Aorta (tissue), 5 donors: Measurements from ENCODE around the gene MEIKIN. TPM values are rescaled to one million over a fixed set of nuclear protein-coding genes. Genes with fewer than 3 reads are reported as not detected.
A peak's percentile ranks its signal among the peaks of the same experiment; 100 is the strongest.

Experiments used
- ATAC-seq: fragments of 200-7000 bp; cut with Tn5 transposase; one replicate; pipeline ENCODE4 v1.9.1; 2022; ENCODE audit warnings: moderate library complexity; ENCODE audit not compliant: low FRiP score
- DNase-seq, 2 donors: peaks; one replicate each; pipeline ENCODE4 v3.0.0-alpha.2; 2020
- H3K27ac ChIP-seq, 2 donors: one replicate each; pipeline ENCODE4 v1.5.1; 2013; ENCODE audit warnings: low read length in 2 of 2, mild to moderate bottlenecking in 2 of 2, moderate library complexity in 2 of 2, control low read depth in 1 of 2, inconsistent platforms in 1 of 2, low read depth in 1 of 2
- H3K27me3 ChIP-seq, 2 donors: one replicate each; pipeline ENCODE4 v1.6.1; 2013; ENCODE audit warnings: control low read depth in 1 of 2, low read length in 1 of 2, mild to moderate bottlenecking in 1 of 2, moderate library complexity in 1 of 2; ENCODE audit not compliant: insufficient read depth in 2 of 2, control insufficient read depth in 1 of 2
- H3K36me3 ChIP-seq, 2 donors: one replicate each; pipeline ENCODE4 v1.6.1; 2013; ENCODE audit warnings: control low read depth in 1 of 2, low read length in 1 of 2, mild to moderate bottlenecking in 1 of 2; ENCODE audit not compliant: insufficient read depth in 2 of 2, control insufficient read depth in 1 of 2
- H3K4me1 ChIP-seq, 2 donors: one replicate each; pipeline ENCODE4 v1.6.1; 2013; ENCODE audit warnings: low read length in 2 of 2, control low read depth in 1 of 2, mild to moderate bottlenecking in 1 of 2, moderate library complexity in 1 of 2; ENCODE audit not compliant: insufficient read depth in 2 of 2, control insufficient read depth in 1 of 2
- H3K4me3 ChIP-seq, 2 donors: one replicate each; pipeline ENCODE4 v1.5.1; 2013; ENCODE audit warnings: low read length in 2 of 2, control low read depth in 1 of 2, mild to moderate bottlenecking in 1 of 2
- H3K9me3 ChIP-seq: one replicate; pipeline ENCODE4 v1.6.1; 2013; ENCODE audit warnings: mild to moderate bottlenecking, low read length; ENCODE audit not compliant: control insufficient read depth
- WGBS, 2 donors: extraction: QIAGEN DNeasy Blood & Tissue Kit; methylation state at CpG; one replicate each; pipeline ENCODE4 v1.1.7; 2013; 5-methylcytosine and 5-hydroxymethylcytosine counted together
- intact Hi-C, 2 donors: fragments of 100-400 bp; cut with DNase I; formaldehyde crosslinking; loops; one replicate each; pipeline versions ENCODE4 v1.14.2 to v1.15.0; 2022
- polyA plus RNA-seq, 2 donors: library from polyadenylated mRNA; stranded (reverse); fragments of 200-250 nt; gene quantifications; one replicate each; pipeline ENCODE4 v1.2.3, GENCODE V29; 2013
- total RNA-seq, 2 donors: library from RNA; stranded (reverse); fragmentation: NEBNext Ultra II Directional; extraction: Animal tissue kit (Norgen Biotek cat#: 25700); gene quantifications; one replicate each; pipeline ENCODE4 v1.2.1, GENCODE V29; 2021
- donor health status: healthy with polysubstance abuse.
- donor health status: Bipolar disorder and iron deficiency.
- donor health status: DM: no; HTN: no; CAD: no.
- donor health status: DM: no; HTN: no; CAD: no.
- donor health status: DM: yes; HTN: yes; CAD: no.

Gene MEIKIN
- total and polyA plus RNA-seq, 4 donors: 1.2 to 3.4 TPM; not detected in 2

DNA sequence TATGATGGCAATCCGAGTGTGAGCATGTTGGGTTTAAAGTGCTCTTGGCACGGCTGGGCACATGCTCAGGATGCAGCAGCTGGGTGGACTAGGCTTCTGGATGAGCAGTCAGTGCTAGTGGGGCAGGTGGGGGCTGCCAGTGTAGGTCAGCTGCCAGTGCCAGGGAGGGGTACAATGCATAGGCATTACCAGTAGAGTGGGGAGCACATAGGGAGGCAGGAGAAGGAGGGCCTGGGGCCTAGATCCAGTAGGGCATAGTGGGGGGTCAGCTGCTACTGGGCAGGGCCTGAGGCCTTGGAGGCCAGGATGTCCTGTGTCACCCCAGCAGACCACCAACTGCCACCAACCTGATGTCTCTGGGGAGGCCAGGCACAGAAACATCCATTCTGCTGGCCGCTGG lies 41.8 kb upstream of the MEIKIN start:
- intact Hi-C loops: no loop called here
- no peaks in the 10 kb centered on the region for H3K9me3 ChIP-seq
- no peaks in the 10 kb centered on the region for H3K36me3 ChIP-seq
- H3K4me3 ChIP-seq: no peak overlapping the region
- no peaks in the 10 kb centered on the region for H3K4me1 ChIP-seq
- no peaks in the 10 kb centered on the region for H3K27me3 ChIP-seq
- DNase-seq (peak; percentile 3 to 29), ATAC-seq (no peak)
- 82 to 88% methylated on average over 3 of the region's 3 CpGs for WGBS, 2 donors
- no peak overlapping the region for H3K27ac ChIP-seq

DNA sequence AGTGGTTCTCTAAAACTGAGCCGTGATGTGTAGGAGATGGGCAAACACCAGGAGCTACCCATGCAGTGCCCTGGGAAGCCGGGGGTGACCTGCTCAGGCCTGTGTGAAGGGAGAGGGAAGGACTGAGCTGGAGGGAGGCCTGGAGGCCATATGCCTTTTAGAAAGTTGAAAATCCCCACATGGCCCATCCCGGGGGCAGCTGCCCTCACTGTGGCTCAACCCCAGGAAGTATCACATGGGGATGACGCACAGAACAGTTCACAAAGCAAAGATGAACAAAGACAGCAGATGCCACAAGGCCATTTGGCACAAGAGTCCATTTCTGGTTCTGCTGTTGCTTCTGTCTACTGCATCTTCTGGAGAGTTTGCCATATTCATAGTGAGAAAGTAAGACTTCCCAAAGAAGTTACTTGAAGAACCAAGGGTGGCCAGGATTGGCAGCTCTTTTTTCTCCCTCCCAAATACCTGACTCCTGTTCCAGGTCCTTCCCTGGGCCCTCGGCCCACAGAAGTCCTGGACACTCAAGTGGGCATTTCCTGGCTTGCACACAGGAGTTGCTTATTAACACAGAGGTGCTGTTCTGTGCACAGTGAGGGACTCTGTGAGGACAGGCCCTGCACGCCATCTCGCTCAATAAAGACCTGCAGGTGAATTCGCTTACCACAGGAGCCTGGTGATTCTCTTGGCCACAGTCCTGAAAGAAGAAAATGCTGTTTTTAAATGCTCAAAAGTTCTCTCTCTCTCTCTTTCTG lies 40.9 kb upstream of the MEIKIN start:
- no peaks in the 10 kb centered on the region for H3K36me3 ChIP-seq
- intact Hi-C loops: no loop called here
- H3K9me3 ChIP-seq: no peaks in the 10 kb centered on the region
- peak in 1 of 2 donors; percentile 36 for DNase-seq
- H3K27ac ChIP-seq: no peak overlapping the region
- 92 to 95% methylated on average over 8 of the region's 8 CpGs for WGBS, 2 donors
- no peak for ATAC-seq
- H3K4me1 ChIP-seq: no peaks in the 10 kb centered on the region
- H3K4me3 ChIP-seq: no peak overlapping the region
- H3K27me3 ChIP-seq: no peaks in the 10 kb centered on the region

DNA sequence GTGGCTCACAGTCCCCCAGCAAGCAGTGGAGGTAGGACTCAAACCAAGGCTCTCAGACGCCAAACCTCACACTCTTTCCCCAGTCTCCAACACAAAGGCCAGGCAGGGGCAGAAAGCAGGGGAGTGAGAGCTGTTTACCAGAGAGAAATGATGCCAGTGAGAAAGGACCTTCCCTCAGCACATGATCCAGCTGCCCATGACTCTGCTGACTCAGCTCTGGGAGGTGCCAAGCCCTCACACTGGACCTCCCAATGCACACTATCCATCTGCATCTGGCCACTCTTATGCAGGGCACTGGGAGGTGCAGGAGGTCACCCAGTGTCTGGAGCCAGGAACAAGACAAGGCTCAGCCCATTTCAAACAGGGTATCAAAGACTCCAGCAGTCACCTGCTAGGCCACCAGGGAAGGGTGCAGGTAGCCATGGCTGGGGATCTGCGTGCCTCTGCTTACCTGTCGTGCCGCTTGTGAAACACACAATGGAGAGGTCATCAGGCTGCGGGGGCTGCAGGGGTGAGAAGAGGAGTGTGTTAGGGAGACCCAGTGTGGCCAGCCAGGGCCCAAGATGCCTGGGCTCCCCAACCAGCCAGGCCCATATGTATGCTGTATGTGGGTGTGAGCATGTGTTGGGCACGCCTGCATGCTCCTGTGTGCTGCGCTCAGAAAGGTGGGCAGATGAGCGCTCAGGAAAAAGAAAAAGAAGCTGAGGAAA lies 39.6 kb upstream of the MEIKIN start:
- intact Hi-C loops: no loop called here
- Histone ChIP-seq H3K36me3 (no peaks in the 10 kb centered on the region), H3K9me3 (no peaks in the 10 kb centered on the region), H3K27me3 (no peaks in the 10 kb centered on the region), H3K4me1 (no peaks in the 10 kb centered on the region), H3K27ac (no peak overlapping the region), H3K4me3 (no peak overlapping the region)
- no peak for ATAC-seq
- WGBS, 2 donors: 96% methylated on average over 8 of the region's 8 CpGs
- DNase-seq: peak; percentile 27 to 63

DNA sequence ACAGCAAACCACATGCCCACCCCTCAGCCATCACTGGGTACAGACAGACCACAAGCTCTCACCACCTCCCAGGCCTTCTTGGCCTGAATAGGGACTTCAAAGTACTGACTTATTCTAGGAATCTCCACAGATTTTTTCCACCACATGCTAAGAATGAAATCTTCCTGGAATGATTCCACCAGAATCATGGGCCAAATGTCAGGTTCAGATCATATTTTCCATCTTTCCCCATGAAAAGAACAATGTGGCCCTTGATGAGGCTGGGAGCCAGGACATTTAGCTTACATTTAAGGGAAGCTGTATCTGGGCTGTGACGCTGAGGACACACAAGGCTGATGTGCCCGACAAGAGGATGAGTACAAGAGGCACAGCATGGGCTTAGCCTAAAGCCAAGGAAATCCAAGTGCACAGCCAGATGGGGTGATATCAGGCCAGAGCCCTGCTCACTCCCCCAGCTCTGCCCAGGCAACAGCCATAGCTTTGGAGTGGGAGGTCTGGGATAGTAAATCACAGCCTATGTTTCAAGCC lies 37.8 kb upstream of the MEIKIN start:
- WGBS, 2 donors: 8 to 19% methylated on average over 2 of the region's 2 CpGs
- Histone ChIP-seq H3K9me3 (no peaks in the 10 kb centered on the region), H3K4me1 (no peaks in the 10 kb centered on the region), H3K27ac (no peak overlapping the region), H3K27me3 (no peaks in the 10 kb centered on the region), H3K4me3 (no peak overlapping the region), H3K36me3 (no peaks in the 10 kb centered on the region)
- intact Hi-C loops: no loop called here
- ATAC-seq (peak; percentile 11), DNase-seq (peak in 1 of 2 donors; percentile 16)

DNA sequence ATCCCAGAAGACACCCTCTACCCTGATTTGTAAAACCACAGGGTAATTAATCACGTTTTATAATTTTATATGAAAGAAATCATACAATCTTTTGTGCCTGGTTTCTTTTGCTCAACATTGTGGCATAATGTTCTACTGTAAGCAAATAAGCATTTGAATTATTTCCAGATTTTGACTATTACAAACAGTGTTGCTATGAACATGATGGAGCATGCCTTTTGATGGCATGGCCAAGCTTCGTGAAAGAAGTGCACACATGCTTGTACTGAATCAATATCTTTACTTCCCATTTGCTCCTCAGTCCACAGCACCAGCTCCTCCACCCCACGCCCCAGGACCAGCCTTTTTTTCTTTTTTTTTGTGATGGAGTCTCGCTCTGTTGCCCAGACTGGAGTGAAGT lies 36.1 kb upstream of the MEIKIN start:
- Histone ChIP-seq H3K27me3 (no peaks in the 10 kb centered on the region), H3K4me1 (no peaks in the 10 kb centered on the region), H3K27ac (no peak overlapping the region), H3K4me3 (no peak overlapping the region), H3K36me3 (no peaks in the 10 kb centered on the region), H3K9me3 (no peaks in the 10 kb centered on the region)
- peak in 1 of 2 donors; percentile 40 for DNase-seq
- ATAC-seq: no peak
- WGBS, 2 donors: 76 to 78% methylated on average over 4 of the region's 4 CpGs
- intact Hi-C loops: no loop called here

DNA sequence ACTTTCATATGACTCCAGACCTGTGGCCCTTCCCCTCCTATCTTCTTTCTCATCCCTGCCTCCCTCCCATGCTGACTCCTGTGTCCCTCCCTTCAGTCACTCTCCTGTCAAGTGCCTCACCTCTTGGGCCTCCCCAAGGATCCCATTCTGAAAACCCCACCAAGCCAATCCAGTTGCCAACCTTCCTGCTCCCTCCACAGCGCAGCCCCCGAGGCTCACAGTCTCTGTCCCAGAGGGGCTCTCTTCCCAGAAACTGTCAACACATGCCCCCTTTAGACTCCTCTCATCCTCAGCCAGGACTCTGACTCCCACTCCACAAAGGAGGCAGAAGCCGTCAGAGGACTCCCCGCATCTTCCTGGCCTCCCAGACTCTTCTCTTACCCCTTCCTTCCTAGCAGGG lies 35.2 kb upstream of the MEIKIN start:
- intact Hi-C loops: no loop called here

DNA sequence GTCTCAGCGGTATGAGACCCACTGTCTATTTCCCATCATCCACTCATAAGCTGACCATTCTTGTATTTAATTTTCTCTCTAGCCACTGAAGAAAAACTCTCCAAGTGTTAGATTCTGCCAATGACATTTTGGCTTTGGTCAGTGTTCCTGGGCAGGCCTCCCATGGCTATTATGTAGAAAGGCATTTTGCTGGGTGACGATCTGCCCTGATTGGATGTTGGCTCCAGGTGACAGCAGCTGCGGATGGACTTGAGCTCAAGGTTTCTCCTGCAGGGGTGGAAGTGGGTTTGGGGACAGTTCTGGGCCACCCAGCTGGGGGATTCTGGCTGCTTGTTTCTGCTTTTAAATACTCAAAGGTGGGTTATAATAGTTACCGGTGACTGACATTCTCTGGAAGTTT lies 34.4 kb upstream of the MEIKIN start:
- Histone ChIP-seq H3K4me1 (no peaks in the 10 kb centered on the region), H3K36me3 (no peaks in the 10 kb centered on the region), H3K4me3 (no peak overlapping the region), H3K27ac (no peak overlapping the region), H3K27me3 (no peaks in the 10 kb centered on the region), H3K9me3 (no peaks in the 10 kb centered on the region)
- ATAC-seq: no peak
- 33 to 37% methylated on average over 4 of the region's 4 CpGs for WGBS, 2 donors
- peak in 1 of 2 donors; percentile 19 for DNase-seq
- intact Hi-C loops: no loop called here

More for the DNA sequence above, 35.2 kb upstream of the MEIKIN start:
- Histone ChIP-seq H3K27me3 (no peaks in the 10 kb centered on the region), H3K27ac (no peak overlapping the region), H3K4me3 (no peak overlapping the region), H3K9me3 (no peaks in the 10 kb centered on the region), H3K4me1 (no peaks in the 10 kb centered on the region), H3K36me3 (no peaks in the 10 kb centered on the region)
- 88 to 90% methylated on average over 4 of the region's 4 CpGs for WGBS, 2 donors
- ATAC-seq (no peak), DNase-seq (peak in 1 of 2 donors; percentile 23)

DNA sequence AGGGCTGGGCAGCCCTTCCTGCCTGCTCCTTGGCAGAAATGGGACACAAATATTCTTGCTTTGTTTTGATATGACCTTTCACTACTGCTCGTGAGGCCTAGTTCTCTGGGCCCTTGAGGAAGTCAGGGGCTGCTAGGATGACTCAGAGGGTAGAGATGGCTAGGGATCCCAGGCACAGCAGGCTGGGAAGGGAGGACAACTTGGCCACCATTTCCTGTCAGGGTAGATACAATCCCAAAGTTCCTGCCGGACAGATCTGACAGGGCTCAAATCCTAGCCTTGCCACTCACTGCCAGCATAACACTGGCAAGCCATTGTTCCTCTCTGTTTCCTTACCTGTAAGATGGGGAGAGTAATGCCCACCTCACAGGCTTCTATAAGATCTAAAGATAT lies 31.7 kb upstream of the MEIKIN start:
- no peaks in the 10 kb centered on the region for H3K9me3 ChIP-seq
- no peaks in the 10 kb centered on the region for H3K36me3 ChIP-seq
- intact Hi-C loops: no loop called here
- no peak overlapping the region for H3K4me3 ChIP-seq
- H3K27me3 ChIP-seq: no peaks in the 10 kb centered on the region
- no peak overlapping the region for H3K27ac ChIP-seq
- 0 to 3% methylated on average over 2 of the region's 2 CpGs for WGBS, 2 donors
- peak in 1 of 2 donors; percentile 34 for DNase-seq
- no peaks in the 10 kb centered on the region for H3K4me1 ChIP-seq
- no peak for ATAC-seq
